Natural killer cell treated with Interleukin-12 subunit alpha and Interleukin-12 subunit beta and Interleukin-15 and Interleukin-18, amount 100 ng/mL, for 72 hours (primary cell): ENCODE data around the gene ERC1. TPM values are rescaled to one million over a fixed set of nuclear protein-coding genes. Genes with fewer than 3 reads are reported as not detected.
"Not testable (repeated sequence)": the region's sequence is repeated elsewhere in the genome, so short reads cannot be mapped to it uniquely, and the experiment has no call there.

Source experiments
- ATAC-seq, 2 donors: fragments of 150-1000 bp; cut with Tn5 transposase in 1 of 2; sonication (Bioruptor Pico), chemical (Tn5 transposase) in 1 of 2; 2 replicates each; pipeline ENCODE4 v1.10.0; 2021
- DNase-seq: peaks from one replicate; pipeline ENCODE4 v3.0.0; 2022; ENCODE audit warnings: low spot score
- H3K27ac Mint-ChIP-seq, 2 donors: 1 replicate in 1 of 2; 2 replicates in 1 of 2; pipeline ENCODE4 v1.8.0; 2022; ENCODE audit warnings: mixed read lengths in 2 of 2, mild to moderate bottlenecking in 1 of 2, moderate library complexity in 1 of 2
- H3K27me3 Mint-ChIP-seq, 2 donors: 1 replicate in 1 of 2; 2 replicates in 1 of 2; pipeline ENCODE4 v1.8.0; 2022; ENCODE audit warnings: mixed read lengths in 2 of 2
- H3K36me3 Mint-ChIP-seq: one replicate; pipeline ENCODE4 v1.8.0; 2022; ENCODE audit warnings: mixed read lengths
- H3K4me1 Mint-ChIP-seq, 2 donors: 1 replicate in 1 of 2; 2 replicates in 1 of 2; pipeline ENCODE4 v1.8.0; 2022; ENCODE audit warnings: low read depth in 2 of 2, mixed read lengths in 2 of 2, mild to moderate bottlenecking in 1 of 2
- H3K4me3 Mint-ChIP-seq: one replicate; pipeline ENCODE4 v1.8.0; 2022; ENCODE audit warnings: mixed read lengths
- H3K9me3 Mint-ChIP-seq: 2 replicates; pipeline ENCODE4 v1.8.0; 2022; ENCODE audit warnings: mixed read lengths
- total RNA-seq, 2 donors: library from RNA; stranded (reverse); gene quantifications; one replicate each; pipeline ENCODE4 v1.2.3, GENCODE V29; 2022

Gene ERC1
- total RNA-seq, 2 donors from 2014 or later = 32.6 to 77.2 TPM

DNA sequence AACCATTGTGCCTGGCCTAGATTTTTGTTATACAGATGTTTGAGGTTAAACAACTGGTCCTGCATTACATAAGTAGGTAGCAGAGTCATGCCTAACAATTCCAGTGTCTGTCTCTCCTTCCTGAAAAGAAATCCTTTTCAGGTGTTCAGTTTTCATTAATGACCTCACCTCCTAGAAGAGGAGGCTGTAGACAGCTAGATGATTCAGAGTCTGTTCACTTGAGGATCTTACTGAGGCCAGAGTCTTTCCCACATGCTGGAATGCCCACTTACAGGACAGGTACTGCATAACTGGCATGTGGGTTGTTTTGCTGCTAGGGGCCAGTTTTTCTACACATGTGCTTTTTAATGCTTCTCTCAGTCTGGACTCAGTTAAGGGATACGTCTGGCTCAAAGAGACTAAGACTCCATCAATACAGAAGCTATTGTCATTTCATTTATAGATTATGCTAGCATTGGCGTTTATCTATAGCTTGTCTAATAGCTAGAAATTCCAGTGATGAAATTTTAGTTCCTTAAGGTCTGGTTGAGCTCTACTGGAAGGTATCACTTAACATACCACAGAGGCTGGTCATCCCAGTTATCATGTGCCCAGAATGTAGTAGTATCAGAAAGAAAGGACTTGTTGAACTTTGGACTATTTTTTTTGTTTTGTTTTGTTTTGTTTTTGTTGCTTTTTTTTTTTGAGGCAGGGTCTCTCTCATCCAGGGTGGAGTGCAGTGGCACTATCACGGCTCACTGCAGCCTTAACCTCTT, 206.4 kb downstream of the ERC1 start:
- peaks cover 5% of the 10 kb centered on the region for H3K36me3 Mint-ChIP-seq
- H3K9me3 Mint-ChIP-seq = no peaks in the 10 kb centered on the region
- ATAC-seq (no peak), DNase-seq (no peak)
- H3K27me3 Mint-ChIP-seq = no peaks in the 10 kb centered on the region
- no peak overlapping the region for H3K4me3 Mint-ChIP-seq
- no peaks in the 10 kb centered on the region for H3K4me1 Mint-ChIP-seq
- no peak overlapping the region for H3K27ac Mint-ChIP-seq

DNA sequence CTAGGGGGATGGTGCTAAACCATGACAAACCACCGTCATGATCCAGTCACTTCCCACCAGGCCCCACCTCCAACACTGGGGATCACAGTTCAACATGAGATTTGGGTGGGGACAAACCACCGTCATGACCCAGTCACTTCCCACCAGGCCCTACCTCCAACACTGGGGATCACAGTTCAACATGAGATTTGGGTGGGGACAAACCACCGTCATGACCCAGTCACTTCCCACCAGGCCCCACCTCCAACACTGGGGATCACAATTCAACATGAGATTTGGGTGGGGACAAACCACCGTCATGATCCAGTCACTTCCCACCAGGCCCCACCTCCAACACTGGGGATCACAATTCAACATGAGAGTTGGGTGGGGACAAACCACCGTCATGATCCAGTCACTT, 207.8 kb downstream of the ERC1 start:
- H3K9me3 Mint-ChIP-seq, H3K4me3 Mint-ChIP-seq, DNase-seq, H3K27me3 Mint-ChIP-seq, H3K27ac Mint-ChIP-seq, H3K36me3 Mint-ChIP-seq, ATAC-seq, H3K4me1 Mint-ChIP-seq: not testable (repeated sequence)

- Mint-ChIP-seq H3K4me1 (no peaks in the 10 kb centered on the region), H3K27ac (no peak overlapping the region), H3K9me3 (no peaks in the 10 kb centered on the region), H3K27me3 (no peaks in the 10 kb centered on the region), H3K36me3 (peaks cover 5% of the 10 kb centered on the region), H3K4me3 (no peak overlapping the region)
- ATAC-seq = no peak
- no peak for DNase-seq
Observed at GRCh38 chr12:1199700-1200099, 208.7 kb downstream of the ERC1 start.

DNA sequence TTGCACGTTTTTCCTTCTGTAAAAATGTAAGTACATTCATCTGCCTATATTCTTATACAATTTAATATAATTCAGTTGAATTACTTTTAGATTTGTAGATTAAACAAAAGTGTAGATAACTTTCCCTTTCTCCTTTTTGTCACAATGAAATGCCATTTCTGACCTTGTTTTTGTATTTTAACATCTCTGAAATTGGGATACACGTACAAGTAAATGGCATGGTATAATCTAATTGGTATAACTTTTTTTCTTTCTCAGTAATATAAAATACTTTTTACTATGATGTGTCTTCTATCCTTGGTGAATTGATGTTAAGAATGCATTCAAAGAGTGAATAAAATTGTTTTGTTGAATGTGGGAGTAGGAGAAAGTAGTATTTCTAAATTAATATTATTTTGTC, 210.0 kb downstream of the ERC1 start:
- Mint-ChIP-seq H3K36me3 (peaks cover 5% of the 10 kb centered on the region), H3K27ac (no peak overlapping the region), H3K9me3 (no peaks in the 10 kb centered on the region), H3K27me3 (no peaks in the 10 kb centered on the region), H3K4me3 (no peak overlapping the region), H3K4me1 (no peaks in the 10 kb centered on the region)
- DNase-seq (no peak), ATAC-seq (no peak)

- DNase-seq = no peak
- Mint-ChIP-seq H3K36me3 (peaks cover 5% of the 10 kb centered on the region), H3K27ac (no peak overlapping the region), H3K9me3 (no peaks in the 10 kb centered on the region), H3K27me3 (no peaks in the 10 kb centered on the region), H3K4me3 (no peak overlapping the region), H3K4me1 (peaks cover 0 to 5% of the 10 kb centered on the region in 2 donors)
- ATAC-seq = no peak
Observed at GRCh38 chr12:1201886-1202285, 210.9 kb downstream of the ERC1 start.

GRCh38 chr12:1203735-1204019, 212.7 kb downstream of the ERC1 start:
- H3K9me3 Mint-ChIP-seq = no peaks in the 10 kb centered on the region
- H3K36me3 Mint-ChIP-seq = no peaks in the 10 kb centered on the region
- no peak for ATAC-seq
- DNase-seq = no peak
- H3K4me3 Mint-ChIP-seq = no peak overlapping the region
- H3K27ac Mint-ChIP-seq = no peak overlapping the region
- peaks cover 0 to 5% of the 10 kb centered on the region in 2 donors for H3K4me1 Mint-ChIP-seq
- no peaks in the 10 kb centered on the region for H3K27me3 Mint-ChIP-seq

DNA sequence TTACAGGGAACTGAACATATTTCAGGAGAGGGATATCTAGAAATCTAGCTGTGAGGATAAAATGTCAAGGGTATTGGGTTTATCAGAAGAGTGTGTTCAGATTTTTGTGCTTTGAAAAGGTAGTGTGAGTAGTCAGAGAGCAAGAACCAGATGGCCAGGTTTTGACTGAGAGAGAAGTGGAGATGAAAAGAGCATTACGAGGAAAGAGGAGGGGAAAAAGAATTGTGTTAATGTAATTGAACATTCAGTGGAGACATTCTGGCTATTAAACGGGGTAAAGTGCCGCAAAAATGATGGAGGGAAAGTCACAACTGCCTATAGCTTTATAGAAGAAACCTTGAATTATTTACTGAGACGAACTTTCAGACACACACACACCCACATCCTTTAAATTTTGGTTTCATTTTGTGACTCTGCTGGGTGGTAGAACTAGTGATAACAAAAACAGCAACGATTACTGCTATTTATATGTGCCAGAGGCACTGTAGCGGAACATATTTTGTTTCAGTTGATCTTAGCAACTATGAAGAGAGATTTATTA, 213.6 kb downstream of the ERC1 start:
- no peak for DNase-seq

GRCh38 chr12:1205512-1206060, 214.6 kb downstream of the ERC1 start:
- no peak for DNase-seq
- no peaks in the 10 kb centered on the region for H3K9me3 Mint-ChIP-seq
- H3K4me1 Mint-ChIP-seq = peaks cover 0 to 5% of the 10 kb centered on the region in 2 donors
- H3K4me3 Mint-ChIP-seq = no peak overlapping the region
- ATAC-seq = no peak
- H3K27me3 Mint-ChIP-seq = no peaks in the 10 kb centered on the region
- H3K27ac Mint-ChIP-seq = no peak overlapping the region
- H3K36me3 Mint-ChIP-seq = no peaks in the 10 kb centered on the region

More for the DNA sequence above, 213.6 kb downstream of the ERC1 start:
- Mint-ChIP-seq H3K27ac (no peak overlapping the region), H3K27me3 (no peaks in the 10 kb centered on the region), H3K4me3 (no peak overlapping the region), H3K4me1 (peaks cover 0 to 5% of the 10 kb centered on the region in 2 donors), H3K36me3 (no peaks in the 10 kb centered on the region), H3K9me3 (no peaks in the 10 kb centered on the region)
- ATAC-seq = peak in 1 of 2 donors; percentile 72

- Mint-ChIP-seq H3K4me3 (no peak overlapping the region), H3K4me1 (peaks cover 0 to 5% of the 10 kb centered on the region in 2 donors), H3K9me3 (no peaks in the 10 kb centered on the region), H3K27ac (no peak overlapping the region), H3K36me3 (no peaks in the 10 kb centered on the region), H3K27me3 (no peaks in the 10 kb centered on the region)
- ATAC-seq = no peak
- no peak for DNase-seq
Observed at GRCh38 chr12:1206118-1206734, 215.2 kb downstream of the ERC1 start.

GRCh38 chr12:1207276-1207675, 216.3 kb downstream of the ERC1 start:
- H3K9me3 Mint-ChIP-seq = no peaks in the 10 kb centered on the region
- ATAC-seq (no peak), DNase-seq (no peak)
- H3K36me3 Mint-ChIP-seq = no peaks in the 10 kb centered on the region
- peaks cover 0 to 5% of the 10 kb centered on the region in 2 donors for H3K4me1 Mint-ChIP-seq
- no peaks in the 10 kb centered on the region for H3K27me3 Mint-ChIP-seq
- no peak overlapping the region for H3K4me3 Mint-ChIP-seq
- H3K27ac Mint-ChIP-seq = no peak overlapping the region

- H3K27me3 Mint-ChIP-seq, H3K36me3 Mint-ChIP-seq, H3K4me1 Mint-ChIP-seq, DNase-seq, H3K9me3 Mint-ChIP-seq, H3K4me3 Mint-ChIP-seq, H3K27ac Mint-ChIP-seq, ATAC-seq: not testable (repeated sequence)
Observed at GRCh38 chr12:1208719-1209118, 217.7 kb downstream of the ERC1 start.

- Mint-ChIP-seq H3K4me3 (no peak overlapping the region), H3K27ac (no peak overlapping the region), H3K9me3 (no peaks in the 10 kb centered on the region), H3K27me3 (no peaks in the 10 kb centered on the region), H3K4me1 (no peaks in the 10 kb centered on the region), H3K36me3 (no peaks in the 10 kb centered on the region)
- DNase-seq = no peak
- ATAC-seq = no peak
Observed at GRCh38 chr12:1212526-1212925, 221.5 kb downstream of the ERC1 start.

DNA sequence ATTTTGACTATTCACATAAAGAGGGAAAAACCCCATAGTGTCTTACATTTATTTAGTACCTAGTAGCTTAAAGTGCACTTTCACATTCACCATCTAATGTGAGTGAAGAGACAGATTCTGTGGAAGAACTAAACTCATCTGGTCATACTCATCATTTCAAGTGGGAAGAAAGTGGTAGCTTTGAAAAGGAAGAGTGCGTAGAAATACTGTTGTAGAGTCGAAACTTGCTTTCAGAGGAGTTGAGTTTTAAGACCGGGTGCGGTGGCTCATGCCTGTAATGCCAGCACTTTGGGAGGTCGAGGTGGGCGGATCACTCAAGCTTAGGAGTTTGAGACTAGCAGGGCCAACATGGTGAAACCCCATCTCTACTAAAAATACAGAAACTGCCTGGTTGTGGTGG, 222.2 kb downstream of the ERC1 start:
- Mint-ChIP-seq H3K4me3 (no peak overlapping the region), H3K36me3 (no peaks in the 10 kb centered on the region), H3K27ac (no peak overlapping the region), H3K9me3 (no peaks in the 10 kb centered on the region), H3K4me1 (no peaks in the 10 kb centered on the region), H3K27me3 (no peaks in the 10 kb centered on the region)
- ATAC-seq (no peak), DNase-seq (no peak)

- ATAC-seq (no peak), DNase-seq (no peak)
- H3K36me3 Mint-ChIP-seq = no peaks in the 10 kb centered on the region
- no peaks in the 10 kb centered on the region for H3K9me3 Mint-ChIP-seq
- H3K27ac Mint-ChIP-seq = no peak overlapping the region
- H3K4me1 Mint-ChIP-seq = no peaks in the 10 kb centered on the region
- H3K4me3 Mint-ChIP-seq = no peak overlapping the region
- H3K27me3 Mint-ChIP-seq = no peaks in the 10 kb centered on the region
Observed at GRCh38 chr12:1213618-1214205, 222.7 kb downstream of the ERC1 start.
